ENCODE results near the gene MVP. TPM values are rescaled to one million over a fixed set of nuclear protein-coding genes. Genes with fewer than 3 reads are reported as not detected.
A peak's percentile ranks its signal among the peaks of the same experiment; 100 is the strongest.

MVP gene
- total RNA-seq, 1 donor from 2014 or later: 6.5 TPM

GRCh38 chr16:29843931-29844330 lies 23.7 kb downstream of the MVP start:
- no peak for DNase-seq (ENCODE audit: low spot score, unreplicated experiment)
- Mint-ChIP-seq H3K4me3 (ENCODE audit: low read depth) (no peak overlapping the region), H3K4me1 (ENCODE audit: low read depth) (no peaks in the 10 kb centered on the region), H3K36me3 (ENCODE audit: insufficient read depth) (no peaks in the 10 kb centered on the region), H3K27me3 (no peaks in the 10 kb centered on the region), H3K27ac (no peak overlapping the region), H3K9me3 (ENCODE audit: low read depth) (no peaks in the 10 kb centered on the region)
- TF ChIP-seq, protein P1, sequence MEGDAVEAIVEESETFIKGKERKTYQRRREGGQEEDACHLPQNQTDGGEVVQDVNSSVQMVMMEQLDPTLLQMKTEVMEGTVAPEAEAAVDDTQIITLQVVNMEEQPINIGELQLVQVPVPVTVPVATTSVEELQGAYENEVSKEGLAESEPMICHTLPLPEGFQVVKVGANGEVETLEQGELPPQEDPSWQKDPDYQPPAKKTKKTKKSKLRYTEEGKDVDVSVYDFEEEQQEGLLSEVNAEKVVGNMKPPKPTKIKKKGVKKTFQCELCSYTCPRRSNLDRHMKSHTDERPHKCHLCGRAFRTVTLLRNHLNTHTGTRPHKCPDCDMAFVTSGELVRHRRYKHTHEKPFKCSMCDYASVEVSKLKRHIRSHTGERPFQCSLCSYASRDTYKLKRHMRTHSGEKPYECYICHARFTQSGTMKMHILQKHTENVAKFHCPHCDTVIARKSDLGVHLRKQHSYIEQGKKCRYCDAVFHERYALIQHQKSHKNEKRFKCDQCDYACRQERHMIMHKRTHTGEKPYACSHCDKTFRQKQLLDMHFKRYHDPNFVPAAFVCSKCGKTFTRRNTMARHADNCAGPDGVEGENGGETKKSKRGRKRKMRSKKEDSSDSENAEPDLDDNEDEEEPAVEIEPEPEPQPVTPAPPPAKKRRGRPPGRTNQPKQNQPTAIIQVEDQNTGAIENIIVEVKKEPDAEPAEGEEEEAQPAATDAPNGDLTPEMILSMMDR (IDR thresholded peaks at IDR 0.05; ENCODE audit: unreplicated experiment): no peak

DNA sequence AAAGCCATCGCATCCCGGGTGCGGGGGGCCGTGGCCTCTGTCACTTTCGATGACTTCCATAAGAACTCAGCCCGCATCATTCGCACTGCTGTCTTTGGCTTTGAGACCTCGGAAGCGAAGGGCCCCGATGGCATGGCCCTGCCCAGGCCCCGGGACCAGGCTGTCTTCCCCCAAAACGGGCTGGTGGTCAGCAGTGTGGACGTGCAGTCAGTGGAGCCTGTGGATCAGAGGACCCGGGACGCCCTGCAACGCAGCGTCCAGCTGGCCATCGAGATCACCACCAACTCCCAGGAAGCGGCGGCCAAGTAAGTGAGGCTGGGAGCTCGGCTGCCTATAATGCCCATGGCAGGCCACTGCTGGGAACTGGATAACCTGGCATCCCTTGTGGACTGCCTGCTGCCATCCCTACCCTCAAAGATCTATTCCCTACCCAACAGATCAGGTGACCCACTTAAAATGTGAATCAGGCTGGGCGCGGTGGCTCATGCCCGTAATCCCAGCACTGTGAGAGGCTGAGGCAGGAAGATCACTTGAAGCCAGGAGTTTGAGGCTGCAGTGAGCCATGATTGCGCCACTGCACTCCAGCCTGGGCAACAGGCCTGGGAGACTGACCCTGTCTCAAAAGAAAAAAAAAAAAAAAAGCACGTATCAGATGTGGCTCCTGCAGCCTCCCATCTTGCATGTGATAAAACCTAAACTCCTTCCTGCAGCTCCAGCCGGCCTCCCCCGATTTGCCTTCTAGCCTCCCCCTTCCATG lies 24.5 kb downstream of the MVP start:
- TF ChIP-seq, protein P1 (IDR thresholded peaks at IDR 0.05; ENCODE audit: unreplicated experiment): no peak
- no peaks in the 10 kb centered on the region for H3K36me3 Mint-ChIP-seq (ENCODE audit: insufficient read depth)
- no peaks in the 10 kb centered on the region for H3K27me3 Mint-ChIP-seq
- H3K27ac Mint-ChIP-seq: no peak overlapping the region
- peaks cover 3% of the 10 kb centered on the region for H3K4me1 Mint-ChIP-seq (ENCODE audit: low read depth)
- no peaks in the 10 kb centered on the region for H3K9me3 Mint-ChIP-seq (ENCODE audit: low read depth)
- no peak overlapping the region for H3K4me3 Mint-ChIP-seq (ENCODE audit: low read depth)
- no peak for DNase-seq (ENCODE audit: low spot score, unreplicated experiment)

DNA sequence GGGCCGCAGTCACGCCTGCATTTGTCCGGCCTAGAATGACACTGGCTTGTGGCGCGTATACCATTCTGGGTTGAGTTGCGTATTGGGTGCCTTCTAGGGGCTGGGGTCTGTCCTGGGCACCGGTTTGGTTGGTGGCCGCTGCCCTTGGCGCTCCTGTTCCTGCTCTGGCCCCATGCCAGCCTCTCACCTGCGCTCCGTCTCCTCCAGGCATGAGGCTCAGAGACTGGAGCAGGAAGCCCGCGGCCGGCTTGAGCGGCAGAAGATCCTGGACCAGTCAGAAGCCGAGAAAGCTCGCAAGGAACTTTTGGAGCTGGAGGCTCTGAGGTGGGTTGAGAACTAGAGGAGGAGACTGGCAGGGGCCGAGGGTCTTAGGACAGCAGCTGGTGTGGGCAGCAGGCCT lies 25.4 kb downstream of the MVP start:
- Mint-ChIP-seq H3K36me3 (ENCODE audit: insufficient read depth) (no peaks in the 10 kb centered on the region), H3K9me3 (ENCODE audit: low read depth) (no peaks in the 10 kb centered on the region)

GRCh38 chr16:29848420-29849297 lies 28.4 kb downstream of the MVP start:
- peak; percentile 53 for DNase-seq (ENCODE audit: low spot score, unreplicated experiment)
- H3K4me1 Mint-ChIP-seq (ENCODE audit: low read depth): peaks cover 5% of the 10 kb centered on the region
- no peak overlapping the region for H3K4me3 Mint-ChIP-seq (ENCODE audit: low read depth)
- H3K9me3 Mint-ChIP-seq (ENCODE audit: low read depth): no peaks in the 10 kb centered on the region
- TF ChIP-seq, protein P1 (IDR thresholded peaks at IDR 0.05; ENCODE audit: unreplicated experiment): peak; percentile 76
- no peaks in the 10 kb centered on the region for H3K36me3 Mint-ChIP-seq (ENCODE audit: insufficient read depth)
- no peaks in the 10 kb centered on the region for H3K27me3 Mint-ChIP-seq
- no peak overlapping the region for H3K27ac Mint-ChIP-seq

More for the DNA sequence above, 25.4 kb downstream of the MVP start:
- H3K4me3 Mint-ChIP-seq (ENCODE audit: low read depth): no peak overlapping the region
- peaks cover 5% of the 10 kb centered on the region for H3K4me1 Mint-ChIP-seq (ENCODE audit: low read depth)
- H3K27me3 Mint-ChIP-seq: no peaks in the 10 kb centered on the region
- TF ChIP-seq, protein P1 (IDR thresholded peaks at IDR 0.05; ENCODE audit: unreplicated experiment): no peak
- DNase-seq (ENCODE audit: low spot score, unreplicated experiment): no peak
- no peak overlapping the region for H3K27ac Mint-ChIP-seq

- no peaks in the 10 kb centered on the region for H3K27me3 Mint-ChIP-seq
- H3K27ac Mint-ChIP-seq: no peak overlapping the region
- DNase-seq (ENCODE audit: low spot score, unreplicated experiment): no peak
- no peaks in the 10 kb centered on the region for H3K36me3 Mint-ChIP-seq (ENCODE audit: insufficient read depth)
- H3K4me3 Mint-ChIP-seq (ENCODE audit: low read depth): no peak overlapping the region
- TF ChIP-seq, protein P1 (IDR thresholded peaks at IDR 0.05; ENCODE audit: unreplicated experiment): no peak
- no peaks in the 10 kb centered on the region for H3K9me3 Mint-ChIP-seq (ENCODE audit: low read depth)
- H3K4me1 Mint-ChIP-seq (ENCODE audit: low read depth): peaks cover 5% of the 10 kb centered on the region
Observed at GRCh38 chr16:29849505-29849904, 29.2 kb downstream of the MVP start.
